K562 (cell line): ENCODE results near the gene SS18L1. TPM values are rescaled to one million over a fixed set of nuclear protein-coding genes. Genes with fewer than 3 reads are reported as not detected.

Source experiments
- CBX2 ChIP-seq: fragments of 200-600 bp; sonication (generic); IDR thresholded peaks from one replicate; pipeline ENCODE4 v1.6.1; 2012; ENCODE audit warnings: mild to moderate bottlenecking, low read length, inconsistent platforms; ENCODE audit not compliant: insufficient read depth, poor library complexity, severe bottlenecking
- CTBP1 ChIP-seq: fragments of 450-650 bp; IDR thresholded peaks from 2 replicates; pipeline ENCODE4 v1.6.1; 2016; ENCODE audit warnings: borderline replicate concordance
- HNRNPL ChIP-seq: fragments of 200-400 bp; formaldehyde crosslinking; IDR thresholded peaks from 2 replicates; pipeline ENCODE4 v1.6.1; 2017; ENCODE audit warnings: low read depth, mild to moderate bottlenecking, low read length
- KDM5B ChIP-seq: fragments of 200-600 bp; sonication (generic); IDR thresholded peaks from 2 replicates; pipeline ENCODE4 v1.6.1; 2012; ENCODE audit warnings: low read depth, mild to moderate bottlenecking, moderate library complexity, low read length, control low read depth, inconsistent platforms; ENCODE audit not compliant: insufficient replicate concordance
- NR2F6 ChIP-seq: fragments of 450-650 bp; formaldehyde crosslinking; IDR thresholded peaks from 2 replicates; pipeline ENCODE4 v1.4.0; 2020; ENCODE audit warnings: mild to moderate bottlenecking
- PHF21A ChIP-seq: fragments of 450-650 bp; IDR thresholded peaks from 2 replicates; pipeline ENCODE4 v1.6.1; 2017; ENCODE audit warnings: low read depth, borderline replicate concordance
- POLR2AphosphoS5 ChIP-seq: IDR thresholded peaks from 2 replicates; pipeline ENCODE4 v1.6.1; 2011; ENCODE audit warnings: mild to moderate bottlenecking, low read depth, low read length, moderate library complexity; ENCODE audit not compliant: control insufficient read depth, insufficient read depth
- SMARCC2 ChIP-seq: fragments of 450-650 bp; IDR thresholded peaks from 2 replicates; pipeline ENCODE4 v1.6.1; 2017; ENCODE audit warnings: antibody characterized with exemption, moderate library complexity, mild to moderate bottlenecking, low read depth
- ZFPM2 ChIP-seq: fragments of 250-450 bp; sonication (Bioruptor Pico); IDR thresholded peaks from 2 replicates; pipeline ENCODE4 v1.5.1; 2022; ENCODE audit warnings: mild to moderate bottlenecking
- ZNF311 ChIP-seq: fragments of 250-450 bp; sonication (Bioruptor Pico); IDR thresholded peaks from 2 replicates; pipeline ENCODE4 v1.4.0; 2020; ENCODE audit warnings: mild to moderate bottlenecking, moderate library complexity
- ZNF444 ChIP-seq: fragments of 250-450 bp; sonication (Bioruptor Pico); IDR thresholded peaks from 2 replicates; pipeline ENCODE4 v1.4.0; 2020; ENCODE audit warnings: mild to moderate bottlenecking, moderate library complexity
- ZNF551 ChIP-seq: fragments of 250-450 bp; sonication (Bioruptor Pico); IDR thresholded peaks from 2 replicates; pipeline ENCODE4 v1.5.0; 2021; ENCODE audit warnings: mild to moderate bottlenecking, moderate library complexity
- polyA plus RNA-seq, 8 experiments: library from polyadenylated mRNA; depleted of rRNA in 4 of 8; stranded (reverse) in 5 of 8; unstranded in 3 of 8; fragments of >200 nt; fragmentation: Nextera tagmentation in 2 of 8; fragmentation: Illumina TruSeq in 1 of 8; extraction: Ambion mirVana in 2 of 8; extraction: Trizol in 1 of 8; gene quantifications; 2 replicates each; pipeline versions ENCODE4 v1.2.1 to v1.2.3, GENCODE V29; 2011 to 2014; ENCODE audit warnings: inconsistent platforms in 1 of 8, missing spikeins in 1 of 8
- total RNA-seq, 7 experiments: library from RNA; depleted of rRNA in 6 of 7; stranded (reverse); fragments of >200 nt in 6 of 7; fragmentation: Illumina TruSeq in 2 of 7; extraction: Trizol in 2 of 7; gene quantifications; 2 replicates each; pipeline versions ENCODE4 v1.2.1 to v1.2.3, GENCODE V29; 2011 to 2021; ENCODE audit warnings: low replicate concordance in 1 of 7
- TF ChIP-seq, protein P1 (sequence below), 2 experiments: fragments of 450-650 bp; formaldehyde crosslinking in 1 of 2; IDR thresholded peaks; 2 replicates each; pipeline versions ENCODE4 v1.4.0 to v1.6.1; 2014 to 2020; ENCODE audit warnings: mild to moderate bottlenecking in 2 of 2, borderline replicate concordance in 1 of 2, low read depth in 1 of 2
- TF ChIP-seq, protein P2 (sequence below): fragments of 450-650 bp; IDR thresholded peaks from 2 replicates; pipeline ENCODE4 v1.7.1; 2018; ENCODE audit warnings: mild to moderate bottlenecking, low read depth; ENCODE audit not compliant: partially characterized antibody

Gene SS18L1
- total and polyA plus RNA-seq, 9 of the 15 experiments (the other 6 are each of a cell fraction or from before 2014, with no cell fraction given): 2.7 to 28.3 (median 15.1) TPM

DNA sequence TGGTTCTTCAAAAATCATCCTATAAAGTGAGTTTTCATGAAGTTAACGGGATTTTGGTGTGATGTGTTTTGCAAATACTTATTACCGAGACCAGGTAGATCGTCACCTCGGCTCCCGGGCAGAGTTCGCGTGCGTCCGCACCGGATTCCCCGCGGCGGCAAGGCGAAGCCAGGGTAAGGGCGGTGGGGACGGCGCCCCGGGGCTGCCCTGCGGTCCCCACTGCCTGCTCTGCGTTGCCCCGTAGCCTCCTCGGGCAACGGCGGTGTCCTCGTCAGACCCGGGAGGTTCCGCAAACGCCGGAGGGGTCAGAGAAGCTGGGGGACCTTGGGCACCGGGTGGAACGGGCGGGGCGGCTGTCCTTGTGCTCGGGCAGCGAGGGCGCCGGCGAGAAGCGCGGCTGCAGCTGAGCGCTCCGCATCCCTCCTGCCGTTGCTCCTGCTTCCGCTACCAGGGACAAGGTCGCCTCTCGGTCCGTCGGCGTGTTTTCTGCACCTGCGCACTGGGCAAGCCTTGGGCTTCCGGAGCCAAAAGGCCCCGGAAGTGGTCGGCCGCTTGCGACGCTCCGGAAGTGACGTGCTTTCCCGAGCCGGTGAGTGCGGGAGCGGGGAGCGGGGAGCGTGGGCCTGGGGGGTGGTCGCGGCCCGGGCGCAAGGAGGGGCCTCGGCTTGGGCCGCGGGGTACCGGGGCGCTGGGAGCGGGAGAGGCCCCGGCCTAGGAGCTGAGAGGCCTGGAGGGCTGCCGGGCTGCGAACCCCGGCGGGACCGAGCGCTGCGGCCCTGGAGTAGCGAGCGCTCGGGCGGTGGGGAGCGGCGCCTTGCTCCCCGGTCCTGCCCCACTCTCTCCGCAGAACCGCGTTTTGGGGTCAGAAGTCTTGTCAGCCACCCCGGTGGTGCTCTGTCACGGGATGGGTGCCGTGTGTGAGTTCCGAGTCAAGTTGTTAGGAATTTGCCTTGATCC lies 39.2 kb downstream of the SS18L1 start, which contains the start of gene MTG2 (continued):
- TF ChIP-seq ZNF311 (CRISPR knock-in tag) (no peak), HNRNPL (peak; percentile 93; the same call in 1 of the 2 replicates), POLR2AphosphoS5 (peak; percentile 93), ZFPM2 (no peak), ZNF444 (CRISPR knock-in tag) (no peak), CBX2 (no peak), KDM5B (peak; percentile 92), ZNF551 (CRISPR knock-in tag) (no peak), PHF21A (peak; percentile 56; the same call in 1 of the 2 replicates), CTBP1 (peak; percentile 94), SMARCC2 (no peak), NR2F6 (no peak)
- TF ChIP-seq, protein P1, sequence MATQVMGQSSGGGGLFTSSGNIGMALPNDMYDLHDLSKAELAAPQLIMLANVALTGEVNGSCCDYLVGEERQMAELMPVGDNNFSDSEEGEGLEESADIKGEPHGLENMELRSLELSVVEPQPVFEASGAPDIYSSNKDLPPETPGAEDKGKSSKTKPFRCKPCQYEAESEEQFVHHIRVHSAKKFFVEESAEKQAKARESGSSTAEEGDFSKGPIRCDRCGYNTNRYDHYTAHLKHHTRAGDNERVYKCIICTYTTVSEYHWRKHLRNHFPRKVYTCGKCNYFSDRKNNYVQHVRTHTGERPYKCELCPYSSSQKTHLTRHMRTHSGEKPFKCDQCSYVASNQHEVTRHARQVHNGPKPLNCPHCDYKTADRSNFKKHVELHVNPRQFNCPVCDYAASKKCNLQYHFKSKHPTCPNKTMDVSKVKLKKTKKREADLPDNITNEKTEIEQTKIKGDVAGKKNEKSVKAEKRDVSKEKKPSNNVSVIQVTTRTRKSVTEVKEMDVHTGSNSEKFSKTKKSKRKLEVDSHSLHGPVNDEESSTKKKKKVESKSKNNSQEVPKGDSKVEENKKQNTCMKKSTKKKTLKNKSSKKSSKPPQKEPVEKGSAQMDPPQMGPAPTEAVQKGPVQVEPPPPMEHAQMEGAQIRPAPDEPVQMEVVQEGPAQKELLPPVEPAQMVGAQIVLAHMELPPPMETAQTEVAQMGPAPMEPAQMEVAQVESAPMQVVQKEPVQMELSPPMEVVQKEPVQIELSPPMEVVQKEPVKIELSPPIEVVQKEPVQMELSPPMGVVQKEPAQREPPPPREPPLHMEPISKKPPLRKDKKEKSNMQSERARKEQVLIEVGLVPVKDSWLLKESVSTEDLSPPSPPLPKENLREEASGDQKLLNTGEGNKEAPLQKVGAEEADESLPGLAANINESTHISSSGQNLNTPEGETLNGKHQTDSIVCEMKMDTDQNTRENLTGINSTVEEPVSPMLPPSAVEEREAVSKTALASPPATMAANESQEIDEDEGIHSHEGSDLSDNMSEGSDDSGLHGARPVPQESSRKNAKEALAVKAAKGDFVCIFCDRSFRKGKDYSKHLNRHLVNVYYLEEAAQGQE (IDR thresholded peaks at IDR 0.05; ENCODE audit: borderline replicate concordance): peak; percentile 37
- TF ChIP-seq, protein P1 (CRISPR knock-in tag; IDR thresholded peaks at IDR 0.05; ENCODE audit: low read depth): peak; percentile 71; the same call in 1 of the 2 replicates
- TF ChIP-seq, protein P2, sequence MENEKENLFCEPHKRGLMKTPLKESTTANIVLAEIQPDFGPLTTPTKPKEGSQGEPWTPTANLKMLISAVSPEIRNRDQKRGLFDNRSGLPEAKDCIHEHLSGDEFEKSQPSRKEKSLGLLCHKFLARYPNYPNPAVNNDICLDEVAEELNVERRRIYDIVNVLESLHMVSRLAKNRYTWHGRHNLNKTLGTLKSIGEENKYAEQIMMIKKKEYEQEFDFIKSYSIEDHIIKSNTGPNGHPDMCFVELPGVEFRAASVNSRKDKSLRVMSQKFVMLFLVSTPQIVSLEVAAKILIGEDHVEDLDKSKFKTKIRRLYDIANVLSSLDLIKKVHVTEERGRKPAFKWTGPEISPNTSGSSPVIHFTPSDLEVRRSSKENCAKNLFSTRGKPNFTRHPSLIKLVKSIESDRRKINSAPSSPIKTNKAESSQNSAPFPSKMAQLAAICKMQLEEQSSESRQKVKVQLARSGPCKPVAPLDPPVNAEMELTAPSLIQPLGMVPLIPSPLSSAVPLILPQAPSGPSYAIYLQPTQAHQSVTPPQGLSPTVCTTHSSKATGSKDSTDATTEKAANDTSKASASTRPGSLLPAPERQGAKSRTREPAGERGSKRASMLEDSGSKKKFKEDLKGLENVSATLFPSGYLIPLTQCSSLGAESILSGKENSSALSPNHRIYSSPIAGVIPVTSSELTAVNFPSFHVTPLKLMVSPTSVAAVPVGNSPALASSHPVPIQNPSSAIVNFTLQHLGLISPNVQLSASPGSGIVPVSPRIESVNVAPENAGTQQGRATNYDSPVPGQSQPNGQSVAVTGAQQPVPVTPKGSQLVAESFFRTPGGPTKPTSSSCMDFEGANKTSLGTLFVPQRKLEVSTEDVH: peak; percentile 91
